ENCODE measurements around the gene CDH26.

GRCh38 chr20:59939052-59939878 is 19.0 kb upstream of the CDH26 start:
- TF ChIP-seq CTCF (IDR thresholded peaks at IDR 0.05), result no peak
- TF ChIP-seq ZFX (IDR thresholded peaks at IDR 0.05; ENCODE audit: borderline replicate concordance), result no peak

Measured in 22Rv1 (cell line).